WI38 (cell line): ENCODE measurements around the gene DPYSL5.

Source experiments
- H3K4me3 ChIP-seq: 2 replicates; pipeline ENCODE4 v1.5.1; 2011; ENCODE audit warnings: low read depth, mild to moderate bottlenecking, control low read depth, low read length
- TF ChIP-seq, protein P1 (sequence below): IDR thresholded peaks from 2 replicates; pipeline ENCODE4 v1.5.1; 2012; ENCODE audit warnings: low read depth, mild to moderate bottlenecking, control low read depth, low read length

The DPYSL5 gene

DNA sequence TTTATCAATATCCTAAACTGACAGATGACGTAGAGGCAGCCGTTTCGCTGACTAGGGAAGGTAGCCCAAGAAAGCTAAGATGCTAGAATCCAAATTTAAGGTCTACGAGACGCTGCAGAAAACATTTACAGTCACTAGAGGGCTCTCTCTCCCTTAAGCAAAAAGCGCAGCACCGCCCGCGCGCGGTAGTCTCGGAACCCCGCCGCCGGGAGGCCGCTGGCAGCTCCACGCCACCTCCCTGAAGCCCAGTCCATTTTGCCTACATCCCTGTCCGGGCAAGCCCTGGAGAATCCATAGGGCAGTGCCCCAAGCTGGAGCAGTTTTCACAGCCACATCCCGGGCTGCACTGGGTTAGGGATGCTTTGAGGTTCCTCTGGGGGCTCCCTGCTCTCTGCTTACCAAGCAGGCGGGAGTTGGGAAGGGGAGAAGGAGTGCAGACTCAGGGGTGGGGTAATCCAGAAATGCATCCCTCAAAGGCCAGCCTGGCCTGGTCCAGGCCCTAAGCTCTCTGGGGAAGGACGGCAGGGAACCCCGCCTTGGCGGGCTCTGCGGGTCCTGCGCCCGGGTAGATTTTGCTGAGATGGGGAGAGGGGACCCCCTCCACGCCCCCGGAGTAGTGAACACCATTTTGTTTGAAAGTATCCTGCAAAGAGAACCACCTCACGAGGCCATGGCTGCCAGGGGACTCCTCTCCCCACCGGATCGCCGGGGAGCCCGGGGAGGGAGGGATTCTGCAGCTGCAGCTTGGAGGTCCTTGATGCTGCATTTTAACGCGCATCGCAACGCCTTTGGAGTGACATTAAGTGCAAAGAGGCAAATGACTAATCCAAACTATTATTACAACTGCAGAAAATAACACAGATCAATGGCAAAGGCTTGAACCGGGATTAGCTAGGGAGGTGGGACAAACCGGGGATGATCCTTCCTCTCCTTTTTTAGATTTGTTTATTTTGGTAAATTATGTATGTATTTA is 1.3 kb upstream of the DPYSL5 start:
- TF ChIP-seq, protein P1, sequence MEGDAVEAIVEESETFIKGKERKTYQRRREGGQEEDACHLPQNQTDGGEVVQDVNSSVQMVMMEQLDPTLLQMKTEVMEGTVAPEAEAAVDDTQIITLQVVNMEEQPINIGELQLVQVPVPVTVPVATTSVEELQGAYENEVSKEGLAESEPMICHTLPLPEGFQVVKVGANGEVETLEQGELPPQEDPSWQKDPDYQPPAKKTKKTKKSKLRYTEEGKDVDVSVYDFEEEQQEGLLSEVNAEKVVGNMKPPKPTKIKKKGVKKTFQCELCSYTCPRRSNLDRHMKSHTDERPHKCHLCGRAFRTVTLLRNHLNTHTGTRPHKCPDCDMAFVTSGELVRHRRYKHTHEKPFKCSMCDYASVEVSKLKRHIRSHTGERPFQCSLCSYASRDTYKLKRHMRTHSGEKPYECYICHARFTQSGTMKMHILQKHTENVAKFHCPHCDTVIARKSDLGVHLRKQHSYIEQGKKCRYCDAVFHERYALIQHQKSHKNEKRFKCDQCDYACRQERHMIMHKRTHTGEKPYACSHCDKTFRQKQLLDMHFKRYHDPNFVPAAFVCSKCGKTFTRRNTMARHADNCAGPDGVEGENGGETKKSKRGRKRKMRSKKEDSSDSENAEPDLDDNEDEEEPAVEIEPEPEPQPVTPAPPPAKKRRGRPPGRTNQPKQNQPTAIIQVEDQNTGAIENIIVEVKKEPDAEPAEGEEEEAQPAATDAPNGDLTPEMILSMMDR, result peak; percentile 64
- H3K4me3 ChIP-seq, result no peak overlapping the region

- H3K4me3 ChIP-seq, result no peak overlapping the region
- TF ChIP-seq, protein P1, result no peak
Observed at GRCh38 chr2:26847307-26847654, 651 bp upstream of the DPYSL5 start.

DNA sequence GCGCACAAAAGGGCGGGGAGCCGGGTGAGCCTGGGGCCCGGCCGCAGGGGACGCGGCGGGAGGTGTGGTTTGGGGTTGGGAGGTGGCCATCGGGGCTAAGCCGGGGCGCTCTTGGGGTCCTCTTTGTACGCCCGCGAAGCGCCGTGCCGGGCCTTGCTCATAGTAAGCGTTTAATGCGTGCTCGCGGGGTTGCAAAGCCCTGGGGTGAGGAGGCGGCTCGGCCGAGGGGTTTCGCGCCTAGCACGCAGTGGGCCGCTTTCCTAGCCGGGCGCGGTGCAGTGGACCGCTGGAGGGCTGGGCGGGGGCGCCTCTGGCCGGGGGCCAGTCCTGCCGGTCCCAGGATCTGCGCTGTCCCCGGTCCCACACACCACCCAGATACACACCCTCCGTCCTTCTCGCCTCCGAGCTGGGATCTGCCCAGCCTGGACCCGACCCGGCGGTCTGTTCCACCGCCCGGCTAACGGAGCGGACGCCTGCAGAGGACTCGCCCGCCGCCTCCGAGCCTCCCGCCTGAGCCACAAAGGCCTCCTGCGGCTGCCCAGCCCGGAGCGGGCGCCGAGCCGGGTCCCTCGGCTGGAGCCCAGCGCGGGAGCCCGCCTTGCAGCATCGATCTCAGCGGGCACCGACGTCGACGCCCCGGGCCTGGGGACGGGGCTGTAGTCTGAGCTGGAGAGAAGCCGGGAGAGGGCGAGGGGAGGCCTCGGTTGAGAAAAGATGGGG is 564 bp downstream of the DPYSL5 start:
- TF ChIP-seq, protein P1, result no peak
- H3K4me3 ChIP-seq, result no peak overlapping the region

- H3K4me3 ChIP-seq, result no peak overlapping the region
- TF ChIP-seq, protein P1, result no peak
Observed at GRCh38 chr2:26849056-26849999, 1.4 kb downstream of the DPYSL5 start.

GRCh38 chr2:26850000-26850431 is 2.1 kb downstream of the DPYSL5 start:
- TF ChIP-seq, protein P1, result no peak
- no peak overlapping the region for H3K4me3 ChIP-seq

DNA sequence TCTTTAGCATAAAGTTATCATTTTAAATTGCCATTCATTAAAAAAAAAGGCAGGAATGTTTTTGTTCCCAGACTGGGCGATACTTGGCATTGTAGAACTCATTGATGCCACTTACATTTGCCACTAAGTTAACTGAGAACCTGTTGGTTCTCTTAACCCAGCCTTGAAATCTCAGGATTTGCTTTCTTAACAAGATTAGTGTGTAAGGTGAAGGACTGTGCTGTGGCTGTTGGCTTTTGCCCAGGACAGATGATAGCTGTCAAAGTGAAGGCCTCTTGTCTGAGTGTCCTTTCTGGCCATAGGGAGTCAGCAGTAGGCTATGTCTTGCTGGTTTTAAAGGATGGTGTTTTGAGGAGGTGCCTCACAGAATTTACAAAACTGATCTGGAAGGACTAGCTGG is 2.6 kb downstream of the DPYSL5 start:
- TF ChIP-seq, protein P1, result no peak
- no peak overlapping the region for H3K4me3 ChIP-seq
